H1 (cell line): ENCODE measurements around the gene RNU7-1. TPM values are rescaled to one million over a fixed set of nuclear protein-coding genes. Genes with fewer than 3 reads are reported as not detected.

Experiments used
- POLR2AphosphoS5 ChIP-seq: IDR thresholded peaks from 2 replicates; pipeline ENCODE4 v1.6.1; 2011; ENCODE audit warnings: low read depth, low read length
- YY1 ChIP-seq: IDR thresholded peaks from 2 replicates; pipeline ENCODE4 v1.6.1; 2011; ENCODE audit warnings: low read depth, mild to moderate bottlenecking, low read length
- polyA plus RNA-seq, 7 experiments: library from polyadenylated mRNA; depleted of rRNA in 3 of 7; stranded (reverse) in 5 of 7; unstranded in 2 of 7; fragments of >200 nt in 5 of 7; fragments of 200-250 nt in 2 of 7; gene quantifications; 1 replicate in 5 of 7; 2 replicates in 1 of 7; 4 replicates in 1 of 7; pipeline versions ENCODE4 v1.2.1 to v1.2.3, GENCODE V29; 2011 to 2013; ENCODE audit warnings: missing spikeins in 2 of 7, mixed read lengths in 2 of 7
- total RNA-seq: library from RNA; stranded (reverse); fragmentation: NEBNext Ultra II Directional; extraction: Animal tissue kit (Norgen Biotek cat#: 25700); gene quantifications from 2 replicates; pipeline ENCODE4 v1.2.1, GENCODE V29; 2021
- TF ChIP-seq, protein P1 (sequence below): fragments of 300-600 bp; sonication (generic); IDR thresholded peaks from 2 replicates; pipeline ENCODE4 v1.7.1; 2012; ENCODE audit warnings: low read length, moderate library complexity, mild to moderate bottlenecking, inconsistent platforms; ENCODE audit not compliant: insufficient replicate concordance

Gene RNU7-1
- total and polyA plus RNA-seq, 2 of the 8 experiments (the other 6 are each of a cell fraction or from before 2014, with no cell fraction given), result not detected

DNA sequence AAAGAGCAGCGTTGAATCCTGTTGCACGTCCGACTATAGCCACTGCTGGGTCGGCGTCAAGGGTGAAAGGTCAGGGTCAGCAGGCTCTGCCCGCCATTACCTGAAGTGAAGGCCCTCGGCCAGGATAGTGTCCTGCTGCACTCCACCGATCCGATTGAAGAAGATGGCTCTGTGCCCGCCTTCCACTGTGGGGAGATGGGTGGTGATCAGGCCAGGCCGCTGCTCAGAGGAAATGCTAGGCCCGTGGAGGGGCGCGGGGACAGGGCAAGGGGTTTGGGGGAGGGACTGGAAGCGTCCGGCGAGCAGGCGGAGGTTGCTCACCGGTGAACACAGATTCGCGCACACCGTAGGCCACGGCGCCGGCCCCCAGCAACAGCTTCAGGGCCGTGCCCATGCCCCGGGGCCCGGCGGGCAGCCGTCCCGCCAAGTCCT lies 26.5 kb downstream of the RNU7-1 start (continued):
- TF ChIP-seq, protein P1, sequence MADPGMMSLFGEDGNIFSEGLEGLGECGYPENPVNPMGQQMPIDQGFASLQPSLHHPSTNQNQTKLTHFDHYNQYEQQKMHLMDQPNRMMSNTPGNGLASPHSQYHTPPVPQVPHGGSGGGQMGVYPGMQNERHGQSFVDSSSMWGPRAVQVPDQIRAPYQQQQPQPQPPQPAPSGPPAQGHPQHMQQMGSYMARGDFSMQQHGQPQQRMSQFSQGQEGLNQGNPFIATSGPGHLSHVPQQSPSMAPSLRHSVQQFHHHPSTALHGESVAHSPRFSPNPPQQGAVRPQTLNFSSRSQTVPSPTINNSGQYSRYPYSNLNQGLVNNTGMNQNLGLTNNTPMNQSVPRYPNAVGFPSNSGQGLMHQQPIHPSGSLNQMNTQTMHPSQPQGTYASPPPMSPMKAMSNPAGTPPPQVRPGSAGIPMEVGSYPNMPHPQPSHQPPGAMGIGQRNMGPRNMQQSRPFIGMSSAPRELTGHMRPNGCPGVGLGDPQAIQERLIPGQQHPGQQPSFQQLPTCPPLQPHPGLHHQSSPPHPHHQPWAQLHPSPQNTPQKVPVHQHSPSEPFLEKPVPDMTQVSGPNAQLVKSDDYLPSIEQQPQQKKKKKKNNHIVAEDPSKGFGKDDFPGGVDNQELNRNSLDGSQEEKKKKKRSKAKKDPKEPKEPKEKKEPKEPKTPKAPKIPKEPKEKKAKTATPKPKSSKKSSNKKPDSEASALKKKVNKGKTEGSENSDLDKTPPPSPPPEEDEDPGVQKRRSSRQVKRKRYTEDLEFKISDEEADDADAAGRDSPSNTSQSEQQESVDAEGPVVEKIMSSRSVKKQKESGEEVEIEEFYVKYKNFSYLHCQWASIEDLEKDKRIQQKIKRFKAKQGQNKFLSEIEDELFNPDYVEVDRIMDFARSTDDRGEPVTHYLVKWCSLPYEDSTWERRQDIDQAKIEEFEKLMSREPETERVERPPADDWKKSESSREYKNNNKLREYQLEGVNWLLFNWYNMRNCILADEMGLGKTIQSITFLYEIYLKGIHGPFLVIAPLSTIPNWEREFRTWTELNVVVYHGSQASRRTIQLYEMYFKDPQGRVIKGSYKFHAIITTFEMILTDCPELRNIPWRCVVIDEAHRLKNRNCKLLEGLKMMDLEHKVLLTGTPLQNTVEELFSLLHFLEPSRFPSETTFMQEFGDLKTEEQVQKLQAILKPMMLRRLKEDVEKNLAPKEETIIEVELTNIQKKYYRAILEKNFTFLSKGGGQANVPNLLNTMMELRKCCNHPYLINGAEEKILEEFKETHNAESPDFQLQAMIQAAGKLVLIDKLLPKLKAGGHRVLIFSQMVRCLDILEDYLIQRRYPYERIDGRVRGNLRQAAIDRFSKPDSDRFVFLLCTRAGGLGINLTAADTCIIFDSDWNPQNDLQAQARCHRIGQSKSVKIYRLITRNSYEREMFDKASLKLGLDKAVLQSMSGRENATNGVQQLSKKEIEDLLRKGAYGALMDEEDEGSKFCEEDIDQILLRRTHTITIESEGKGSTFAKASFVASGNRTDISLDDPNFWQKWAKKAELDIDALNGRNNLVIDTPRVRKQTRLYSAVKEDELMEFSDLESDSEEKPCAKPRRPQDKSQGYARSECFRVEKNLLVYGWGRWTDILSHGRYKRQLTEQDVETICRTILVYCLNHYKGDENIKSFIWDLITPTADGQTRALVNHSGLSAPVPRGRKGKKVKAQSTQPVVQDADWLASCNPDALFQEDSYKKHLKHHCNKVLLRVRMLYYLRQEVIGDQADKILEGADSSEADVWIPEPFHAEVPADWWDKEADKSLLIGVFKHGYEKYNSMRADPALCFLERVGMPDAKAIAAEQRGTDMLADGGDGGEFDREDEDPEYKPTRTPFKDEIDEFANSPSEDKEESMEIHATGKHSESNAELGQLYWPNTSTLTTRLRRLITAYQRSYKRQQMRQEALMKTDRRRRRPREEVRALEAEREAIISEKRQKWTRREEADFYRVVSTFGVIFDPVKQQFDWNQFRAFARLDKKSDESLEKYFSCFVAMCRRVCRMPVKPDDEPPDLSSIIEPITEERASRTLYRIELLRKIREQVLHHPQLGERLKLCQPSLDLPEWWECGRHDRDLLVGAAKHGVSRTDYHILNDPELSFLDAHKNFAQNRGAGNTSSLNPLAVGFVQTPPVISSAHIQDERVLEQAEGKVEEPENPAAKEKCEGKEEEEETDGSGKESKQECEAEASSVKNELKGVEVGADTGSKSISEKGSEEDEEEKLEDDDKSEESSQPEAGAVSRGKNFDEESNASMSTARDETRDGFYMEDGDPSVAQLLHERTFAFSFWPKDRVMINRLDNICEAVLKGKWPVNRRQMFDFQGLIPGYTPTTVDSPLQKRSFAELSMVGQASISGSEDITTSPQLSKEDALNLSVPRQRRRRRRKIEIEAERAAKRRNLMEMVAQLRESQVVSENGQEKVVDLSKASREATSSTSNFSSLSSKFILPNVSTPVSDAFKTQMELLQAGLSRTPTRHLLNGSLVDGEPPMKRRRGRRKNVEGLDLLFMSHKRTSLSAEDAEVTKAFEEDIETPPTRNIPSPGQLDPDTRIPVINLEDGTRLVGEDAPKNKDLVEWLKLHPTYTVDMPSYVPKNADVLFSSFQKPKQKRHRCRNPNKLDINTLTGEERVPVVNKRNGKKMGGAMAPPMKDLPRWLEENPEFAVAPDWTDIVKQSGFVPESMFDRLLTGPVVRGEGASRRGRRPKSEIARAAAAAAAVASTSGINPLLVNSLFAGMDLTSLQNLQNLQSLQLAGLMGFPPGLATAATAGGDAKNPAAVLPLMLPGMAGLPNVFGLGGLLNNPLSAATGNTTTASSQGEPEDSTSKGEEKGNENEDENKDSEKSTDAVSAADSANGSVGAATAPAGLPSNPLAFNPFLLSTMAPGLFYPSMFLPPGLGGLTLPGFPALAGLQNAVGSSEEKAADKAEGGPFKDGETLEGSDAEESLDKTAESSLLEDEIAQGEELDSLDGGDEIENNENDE, result no peak
- TF ChIP-seq YY1, result peak; percentile 63; the same call in 1 of the 2 replicates
- TF ChIP-seq POLR2AphosphoS5, result peak; percentile 71; the same call in 1 of the 2 replicates
